Endothelial cell (in vitro differentiated cells): Measurements from ENCODE around the gene DEAF1. TPM values are rescaled to one million over a fixed set of nuclear protein-coding genes. Genes with fewer than 3 reads are reported as not detected.
"Not testable (repeated sequence)": the region's sequence is repeated elsewhere in the genome, so short reads cannot be mapped to it uniquely, and the experiment has no call there.

Experiments
- DNase-seq: peaks from one replicate; pipeline ENCODE4 v3.0.0; 2021; ENCODE audit warnings: low spot score
- H3K27ac Mint-ChIP-seq: one replicate; pipeline ENCODE4 v1.8.0; 2021; ENCODE audit warnings: mixed read lengths, inconsistent platforms; ENCODE audit not compliant: unreplicated experiment
- H3K27me3 Mint-ChIP-seq: one replicate; pipeline ENCODE4 v1.8.0; 2021; ENCODE audit warnings: mild to moderate bottlenecking, moderate library complexity, mixed read lengths, inconsistent platforms; ENCODE audit not compliant: unreplicated experiment
- H3K36me3 Mint-ChIP-seq: one replicate; pipeline ENCODE4 v1.8.0; 2021; ENCODE audit warnings: mild to moderate bottlenecking, low read depth, mixed read lengths, inconsistent platforms; ENCODE audit not compliant: unreplicated experiment
- H3K4me1 Mint-ChIP-seq: one replicate; pipeline ENCODE4 v1.8.0; 2021; ENCODE audit warnings: mild to moderate bottlenecking, mixed read lengths, inconsistent platforms; ENCODE audit not compliant: unreplicated experiment
- H3K4me3 Mint-ChIP-seq: one replicate; pipeline ENCODE4 v1.8.0; 2021; ENCODE audit warnings: mild to moderate bottlenecking, mixed read lengths, inconsistent platforms; ENCODE audit not compliant: unreplicated experiment
- H3K9me3 Mint-ChIP-seq: one replicate; pipeline ENCODE4 v1.8.0; 2021; ENCODE audit warnings: mixed read lengths, inconsistent platforms; ENCODE audit not compliant: unreplicated experiment
- CTCF ChIP-seq: fragments of 200-600 bp; sonication (generic); IDR thresholded peaks from one replicate; pipeline ENCODE4 v1.5.0; 2021; ENCODE audit warnings: antibody characterized with exemption; ENCODE audit not compliant: unreplicated experiment
- long read RNA-seq: library from polyadenylated mRNA; unstranded; transcript quantifications from one replicate; pipeline ENCODE4 v2.0.0, GENCODE V29; 2020; ENCODE audit not compliant: unreplicated experiment
- total RNA-seq: library from RNA; stranded (reverse); fragmentation: NEBNext Ultra II Directional; extraction: Animal tissue kit (Norgen Biotek cat#: 25700); gene quantifications from one replicate; pipeline ENCODE4 v1.2.1, GENCODE V29; 2021; ENCODE audit not compliant: unreplicated experiment

Gene DEAF1, protein sequence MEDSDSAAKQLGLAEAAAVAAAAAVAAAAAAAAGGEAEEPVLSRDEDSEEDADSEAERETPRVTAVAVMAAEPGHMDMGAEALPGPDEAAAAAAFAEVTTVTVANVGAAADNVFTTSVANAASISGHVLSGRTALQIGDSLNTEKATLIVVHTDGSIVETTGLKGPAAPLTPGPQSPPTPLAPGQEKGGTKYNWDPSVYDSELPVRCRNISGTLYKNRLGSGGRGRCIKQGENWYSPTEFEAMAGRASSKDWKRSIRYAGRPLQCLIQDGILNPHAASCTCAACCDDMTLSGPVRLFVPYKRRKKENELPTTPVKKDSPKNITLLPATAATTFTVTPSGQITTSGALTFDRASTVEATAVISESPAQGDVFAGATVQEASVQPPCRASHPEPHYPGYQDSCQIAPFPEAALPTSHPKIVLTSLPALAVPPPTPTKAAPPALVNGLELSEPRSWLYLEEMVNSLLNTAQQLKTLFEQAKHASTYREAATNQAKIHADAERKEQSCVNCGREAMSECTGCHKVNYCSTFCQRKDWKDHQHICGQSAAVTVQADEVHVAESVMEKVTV
- total RNA-seq: 118 TPM
- long read RNA-seq, transcript DEAF1-201 (12 exons, 2,500 nt): major isoform, 36 of 58 reads
- long read RNA-seq, partial matches to known transcripts: 6 of 58 reads
- long read RNA-seq, other reads (novel, unspliced or antisense): 16 of 58 reads

GRCh38 chr11:694563-695287 is at the start of gene DEAF1:
DEAF1 (minus strand) TSS chr11:695222; CDS start chr11:695047, 175 bp downstream.
- peak; percentile 100 for DNase-seq
- peaks cover 13% of the 10 kb centered on the region for H3K27me3 Mint-ChIP-seq
- no peak for TF ChIP-seq CTCF
- peaks cover 20% of the 10 kb centered on the region for H3K36me3 Mint-ChIP-seq
- peak within 1 kb of the TSS; percentile 87 for H3K27ac Mint-ChIP-seq
- H3K4me3 Mint-ChIP-seq: peak within 1 kb of the TSS; percentile 90
- H3K9me3 Mint-ChIP-seq: no peaks in the 10 kb centered on the region
- H3K4me1 Mint-ChIP-seq: peaks cover 57% of the 10 kb centered on the region

DNA sequence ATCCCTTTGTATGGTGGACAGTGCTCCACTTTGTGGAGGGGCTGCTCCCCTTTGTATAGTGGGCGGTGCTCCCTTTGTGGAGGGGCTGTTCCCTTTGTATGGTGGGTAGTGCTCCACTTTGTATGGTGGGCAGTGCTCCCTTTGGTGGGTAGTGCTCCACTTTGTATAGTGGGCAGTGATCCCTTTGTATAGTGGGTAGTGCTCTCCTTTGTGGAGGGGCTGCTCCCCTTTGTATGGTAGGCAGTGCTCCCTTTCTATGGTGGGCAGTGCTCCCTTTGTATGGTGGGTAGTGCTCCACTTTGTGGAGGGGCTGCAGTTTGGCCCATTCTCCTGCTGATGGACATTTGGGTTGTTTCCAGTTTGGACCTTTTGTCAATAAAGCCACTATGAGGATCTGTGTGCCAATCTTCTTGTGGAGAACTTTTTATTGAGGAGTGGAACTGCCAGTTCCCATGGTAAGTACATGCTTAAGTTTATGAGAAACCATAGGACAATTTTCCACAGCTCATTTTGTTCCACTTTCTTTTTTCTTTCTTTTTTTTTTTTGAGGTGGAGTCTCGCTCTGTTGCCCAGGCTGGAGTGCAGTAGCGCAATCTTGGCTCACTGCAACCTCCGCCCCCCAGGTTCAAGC is 47.7 kb upstream of the DEAF1 start:
- TF ChIP-seq CTCF: no peak
- DNase-seq: no peak
- Mint-ChIP-seq H3K27me3 (peaks cover 2% of the 10 kb centered on the region), H3K9me3 (no peaks in the 10 kb centered on the region), H3K36me3 (no peaks in the 10 kb centered on the region), H3K27ac (no peak overlapping the region), H3K4me3 (no peak overlapping the region), H3K4me1 (no peaks in the 10 kb centered on the region)

DNA sequence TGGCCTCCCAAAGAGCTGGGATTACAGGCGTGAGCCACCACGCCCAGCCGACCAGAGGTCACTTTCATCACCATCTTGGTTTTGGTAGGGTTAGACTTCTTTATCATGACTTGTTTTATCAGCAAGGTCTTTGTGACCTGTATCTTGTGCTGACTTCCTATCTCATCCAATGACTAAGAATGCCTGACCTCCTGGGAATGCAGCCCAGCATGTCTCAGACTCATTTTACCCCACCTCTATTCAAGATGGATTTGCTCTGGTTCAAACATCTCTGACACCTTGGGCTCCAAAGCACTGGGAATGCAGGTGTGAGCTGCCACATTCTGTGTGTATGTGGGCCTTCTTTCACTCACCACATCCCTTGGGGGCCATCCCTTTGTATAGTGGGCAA is 47.1 kb upstream of the DEAF1 start:
- Mint-ChIP-seq H3K4me3 (no peak overlapping the region), H3K4me1 (no peaks in the 10 kb centered on the region), H3K27me3 (peaks cover 3% of the 10 kb centered on the region), H3K36me3 (no peaks in the 10 kb centered on the region), H3K9me3 (no peaks in the 10 kb centered on the region), H3K27ac (no peak overlapping the region)
- no peak for DNase-seq
- TF ChIP-seq CTCF: no peak

- H3K4me3 Mint-ChIP-seq, H3K27ac Mint-ChIP-seq, H3K27me3 Mint-ChIP-seq, H3K9me3 Mint-ChIP-seq, H3K36me3 Mint-ChIP-seq, DNase-seq, H3K4me1 Mint-ChIP-seq: not testable (repeated sequence)
Measured at GRCh38 chr11:737899-738298, 42.9 kb upstream of the DEAF1 start.

DNA sequence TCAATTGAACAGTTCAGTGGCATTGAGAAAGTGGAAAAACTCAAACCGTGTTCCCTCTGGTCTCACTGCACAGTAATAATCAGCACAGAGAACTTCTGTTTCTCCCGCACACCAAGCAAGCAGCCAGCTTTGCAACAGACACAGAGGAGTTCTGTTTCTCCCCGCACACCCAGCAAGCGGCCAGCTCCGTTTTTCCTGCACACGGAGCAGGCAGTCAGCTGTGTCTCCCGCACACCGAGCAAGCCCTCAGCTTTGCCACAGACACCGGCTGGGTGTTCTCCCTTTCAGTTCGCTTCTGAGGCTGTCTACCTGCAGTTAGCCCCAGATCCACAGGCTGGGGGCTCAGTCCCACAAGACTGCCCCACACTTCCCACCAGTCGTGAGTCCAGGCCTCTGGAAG is 42.3 kb upstream of the DEAF1 start:
- Mint-ChIP-seq H3K4me1 (peaks cover 3% of the 10 kb centered on the region), H3K27me3 (peaks cover 7% of the 10 kb centered on the region), H3K36me3 (no peaks in the 10 kb centered on the region), H3K27ac (no peak overlapping the region), H3K9me3 (no peaks in the 10 kb centered on the region), H3K4me3 (no peak overlapping the region)
- no peak for TF ChIP-seq CTCF
- no peak for DNase-seq

DNA sequence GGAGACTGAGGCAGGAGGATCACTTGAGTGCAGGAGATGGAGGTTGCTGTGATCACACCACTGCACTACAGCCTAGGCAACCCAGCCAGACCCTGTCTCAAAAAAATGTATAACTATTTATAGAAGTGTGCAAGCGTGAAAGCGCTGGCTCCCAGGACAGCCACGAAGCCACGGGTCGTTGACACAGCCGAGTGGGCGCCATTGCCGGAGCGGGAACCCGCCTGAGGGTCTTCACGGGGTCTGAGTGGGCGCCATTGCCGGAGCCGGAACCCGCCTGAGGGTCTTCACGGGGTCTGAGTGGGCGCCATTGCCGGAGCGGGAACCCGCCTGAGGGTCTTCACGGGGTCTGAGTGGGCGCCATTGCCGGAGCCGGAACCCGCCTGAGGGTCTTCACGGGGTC is 39.5 kb upstream of the DEAF1 start:
- not testable (repeated sequence) for H3K27ac Mint-ChIP-seq, H3K27me3 Mint-ChIP-seq, H3K4me1 Mint-ChIP-seq, H3K9me3 Mint-ChIP-seq, H3K4me3 Mint-ChIP-seq, H3K36me3 Mint-ChIP-seq, DNase-seq
